Fibroblast of mammary gland (primary cell): ENCODE measurements around the gene PRG2.
A peak's percentile ranks its signal among the peaks of the same experiment; 100 is the strongest.
"Not testable (repeated sequence)": the region's sequence is repeated elsewhere in the genome, so short reads cannot be mapped to it uniquely, and the experiment has no call there.

Experiments
- DNase-seq: peaks from one replicate; pipeline ENCODE4 v3.0.0-alpha.2; 2010; ENCODE audit warnings: low read depth
- H3K4me3 ChIP-seq: 2 replicates; pipeline ENCODE4 v1.5.1; 2011; ENCODE audit warnings: low read depth, mild to moderate bottlenecking, low read length, moderate library complexity; ENCODE audit not compliant: control insufficient read depth
- TF ChIP-seq, protein P1 (sequence below): conservative IDR thresholded peaks from 2 replicates; pipeline ENCODE4 v1.5.1; 2011; ENCODE audit warnings: low read depth, low read length, inconsistent platforms; ENCODE audit not compliant: control insufficient read depth, insufficient read depth

The PRG2 gene

DNA sequence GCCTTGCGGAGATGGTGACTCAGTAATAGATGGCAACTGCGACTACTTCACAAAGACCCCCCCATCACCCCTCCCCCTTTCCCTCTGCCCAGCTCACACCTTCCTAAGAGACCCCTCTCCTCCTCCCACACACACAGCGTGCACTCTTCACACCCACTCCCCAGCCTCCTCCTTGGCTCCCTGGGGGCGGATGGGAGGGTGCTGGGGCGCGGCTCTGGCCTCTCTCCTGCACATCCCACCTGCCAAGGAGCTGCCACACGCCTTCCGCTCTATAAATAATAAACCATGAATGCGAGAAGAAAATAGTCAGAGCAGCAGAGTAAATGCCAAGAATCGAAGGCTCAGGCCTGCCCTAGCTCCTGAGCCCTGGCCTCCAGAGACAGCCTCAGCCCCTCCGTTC, 47.7 kb downstream of the PRG2 start:
- no peak for DNase-seq
- H3K4me3 ChIP-seq: no peak overlapping the region
- TF ChIP-seq, protein P1, sequence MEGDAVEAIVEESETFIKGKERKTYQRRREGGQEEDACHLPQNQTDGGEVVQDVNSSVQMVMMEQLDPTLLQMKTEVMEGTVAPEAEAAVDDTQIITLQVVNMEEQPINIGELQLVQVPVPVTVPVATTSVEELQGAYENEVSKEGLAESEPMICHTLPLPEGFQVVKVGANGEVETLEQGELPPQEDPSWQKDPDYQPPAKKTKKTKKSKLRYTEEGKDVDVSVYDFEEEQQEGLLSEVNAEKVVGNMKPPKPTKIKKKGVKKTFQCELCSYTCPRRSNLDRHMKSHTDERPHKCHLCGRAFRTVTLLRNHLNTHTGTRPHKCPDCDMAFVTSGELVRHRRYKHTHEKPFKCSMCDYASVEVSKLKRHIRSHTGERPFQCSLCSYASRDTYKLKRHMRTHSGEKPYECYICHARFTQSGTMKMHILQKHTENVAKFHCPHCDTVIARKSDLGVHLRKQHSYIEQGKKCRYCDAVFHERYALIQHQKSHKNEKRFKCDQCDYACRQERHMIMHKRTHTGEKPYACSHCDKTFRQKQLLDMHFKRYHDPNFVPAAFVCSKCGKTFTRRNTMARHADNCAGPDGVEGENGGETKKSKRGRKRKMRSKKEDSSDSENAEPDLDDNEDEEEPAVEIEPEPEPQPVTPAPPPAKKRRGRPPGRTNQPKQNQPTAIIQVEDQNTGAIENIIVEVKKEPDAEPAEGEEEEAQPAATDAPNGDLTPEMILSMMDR: no peak

DNA sequence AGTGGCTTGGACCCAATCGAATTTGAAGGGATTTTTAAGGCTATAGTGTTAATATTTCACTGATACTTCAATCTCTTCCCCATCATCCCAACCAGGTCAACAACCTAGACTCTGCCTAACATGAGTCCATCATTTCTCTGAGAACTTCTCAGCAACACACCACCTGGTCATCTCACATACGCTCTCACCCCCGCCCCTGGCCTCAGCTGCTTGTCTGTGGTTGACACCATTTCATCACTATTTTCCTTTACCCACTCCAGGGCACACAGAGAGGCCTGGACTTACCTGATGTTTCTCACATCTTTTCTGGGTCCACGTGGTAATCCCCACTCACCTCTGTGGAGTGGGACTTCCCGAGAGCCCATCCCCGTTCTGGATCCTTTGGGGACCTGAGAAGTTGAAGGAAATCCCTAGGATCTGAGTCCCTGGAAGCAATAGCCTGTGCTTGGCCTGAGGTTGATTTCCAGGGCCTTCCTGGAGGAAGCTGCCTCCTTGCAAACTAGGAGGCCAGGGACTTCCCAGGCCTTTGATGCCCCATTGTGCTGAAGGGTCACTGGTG, 49.1 kb downstream of the PRG2 start:
- TF ChIP-seq, protein P1: no peak
- no peak overlapping the region for H3K4me3 ChIP-seq
- DNase-seq: no peak

DNA sequence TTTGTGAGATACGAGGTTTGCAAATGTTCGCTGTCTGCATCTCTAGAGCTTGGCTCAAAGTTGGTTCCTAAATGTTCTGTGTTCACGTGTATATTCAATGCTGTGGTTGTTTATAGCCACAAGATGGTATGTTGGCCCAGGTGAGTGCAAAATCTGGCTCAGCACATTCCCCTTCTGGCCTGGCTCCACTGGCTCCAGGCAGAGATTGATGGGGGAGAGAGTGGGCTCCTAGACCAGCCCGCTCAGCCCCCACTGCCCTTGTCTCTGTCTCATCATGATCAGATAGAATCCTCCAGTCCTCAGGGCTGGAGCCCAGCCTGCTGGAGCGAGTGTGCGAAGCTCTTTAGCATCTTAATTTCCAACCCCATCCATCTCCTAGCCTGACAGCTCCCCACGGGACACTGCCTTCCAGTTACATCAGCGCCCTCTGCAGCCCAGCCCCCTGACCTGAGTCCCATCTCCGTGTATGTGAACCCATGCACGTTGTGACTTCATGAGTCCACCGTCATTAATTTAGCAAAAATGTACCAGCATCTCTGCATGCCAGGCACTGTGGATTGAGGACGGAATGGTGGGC, 50.3 kb downstream of the PRG2 start:
- H3K4me3 ChIP-seq: no peak overlapping the region
- TF ChIP-seq, protein P1: peak; percentile 5
- DNase-seq: peak; percentile 42

DNA sequence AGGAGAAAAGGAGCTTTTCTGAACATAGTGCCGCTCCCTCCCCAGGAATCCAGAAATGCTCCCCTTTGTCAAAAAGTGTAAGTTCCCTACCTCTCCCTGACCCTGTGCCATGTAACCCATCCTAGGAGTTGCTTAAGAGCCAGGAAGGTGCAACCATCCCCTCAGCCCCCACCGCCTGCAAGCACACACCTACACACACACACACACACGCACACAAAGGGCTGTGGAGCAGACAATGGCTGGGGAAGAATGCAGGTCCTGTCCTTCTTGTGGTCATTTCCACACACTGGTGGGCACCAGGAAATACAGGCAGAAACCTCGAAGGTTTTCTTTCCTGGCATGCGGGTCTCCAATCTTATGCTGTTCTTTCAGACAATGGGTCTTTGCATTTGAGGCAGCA, 51.1 kb downstream of the PRG2 start:
- DNase-seq: no peak
- TF ChIP-seq, protein P1: no peak
- no peak overlapping the region for H3K4me3 ChIP-seq

DNA sequence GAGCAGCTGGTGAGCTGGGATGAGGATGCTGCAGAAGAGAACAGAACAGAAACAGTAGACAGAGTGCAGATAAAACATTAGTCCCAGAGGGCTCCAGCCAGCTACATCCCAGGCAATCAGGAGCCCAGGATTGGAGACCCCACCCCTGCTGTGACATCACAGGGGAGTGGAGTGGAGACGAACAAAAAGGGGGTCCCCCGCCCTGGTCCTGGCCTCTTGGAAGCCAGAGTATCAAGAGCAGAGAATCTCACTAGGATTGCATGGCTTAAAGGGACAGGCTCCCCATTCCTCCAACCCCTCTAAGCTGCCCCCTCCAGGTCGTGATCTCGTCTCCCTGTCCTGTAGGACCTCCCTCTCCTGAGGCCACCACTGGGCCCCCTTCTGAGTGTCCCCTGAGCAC, 52.3 kb downstream of the PRG2 start, which contains the start of gene P2RX3:
P2RX3 (plus strand) TSS at position 211 of the 400 bp plus-strand sequence. CDS start 199 bp downstream, outside the sequence.
- TF ChIP-seq, protein P1: no peak
- H3K4me3 ChIP-seq: no peak within 1 kb of the TSS
- no peak for DNase-seq

DNA sequence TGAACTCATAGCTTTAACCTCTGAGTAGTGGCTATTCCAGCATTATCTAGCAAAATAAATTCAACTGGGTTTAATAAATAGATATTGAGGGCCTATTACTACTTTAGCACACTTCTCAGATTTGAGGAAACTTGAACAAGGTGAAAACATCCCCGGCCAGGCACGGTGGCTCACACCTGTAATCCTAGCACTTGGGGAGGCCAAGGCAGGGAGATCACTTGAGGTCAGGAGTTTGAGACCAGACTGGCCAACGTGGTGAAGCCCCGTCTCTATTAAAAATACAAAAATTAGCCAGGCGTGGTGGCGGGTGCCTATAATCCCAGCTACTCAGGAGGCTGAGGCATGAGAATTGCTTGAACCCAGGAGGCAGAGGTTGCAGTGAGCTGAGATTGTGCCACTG, 53.6 kb downstream of the PRG2 start:
- H3K4me3 ChIP-seq, DNase-seq: not testable (repeated sequence)
